Sigmoid colon (tissue), 7 donors: ENCODE measurements around the gene SHISA6. TPM values are rescaled to one million over a fixed set of nuclear protein-coding genes. Genes with fewer than 3 reads are reported as not detected.

Experiments used
- DNase-seq: peaks from one replicate; pipeline ENCODE4 v3.0.0-alpha.2; 2019
- H3K27ac ChIP-seq, 4 donors: fragments of 200-600 bp; sonication (generic); one replicate each; pipeline ENCODE4 v1.5.1; 2016 to 2019; ENCODE audit warnings: mild to moderate bottlenecking in 1 of 4
- H3K27me3 ChIP-seq, 3 donors: fragments of 200-600 bp; sonication (generic); one replicate each; pipeline ENCODE4 v1.5.1; 2019; ENCODE audit warnings: mild to moderate bottlenecking in 1 of 3
- H3K36me3 ChIP-seq, 4 donors: fragments of 200-600 bp; sonication (generic); one replicate each; pipeline ENCODE4 v1.5.1; 2016 to 2019
- H3K4me1 ChIP-seq, 4 donors: fragments of 200-600 bp; sonication (generic); one replicate each; pipeline ENCODE4 v1.5.1; 2017 to 2019
- H3K4me3 ChIP-seq, 4 donors: fragments of 200-600 bp; sonication (generic); one replicate each; pipeline ENCODE4 v1.5.1; 2017 to 2019; ENCODE audit warnings: mild to moderate bottlenecking in 2 of 4, moderate library complexity in 1 of 4
- H3K9me3 ChIP-seq, 4 donors: fragments of 200-600 bp in 3 of 4; sonication (generic) in 3 of 4; one replicate each; pipeline versions ENCODE4 v1.5.1 to v1.6.1; 2013 to 2019
- EP300 ChIP-seq, 4 donors: sonication (generic); formaldehyde crosslinking; IDR thresholded peaks; one replicate each; pipeline ENCODE4 v1.6.1; 2017; ENCODE audit warnings: antibody characterized with exemption in 4 of 4
- POLR2A ChIP-seq, 2 donors: fragments of 450-650 bp; IDR thresholded peaks; one replicate each; pipeline ENCODE4 v1.6.1; 2016; ENCODE audit warnings: antibody characterized with exemption in 2 of 2, mild to moderate bottlenecking in 2 of 2, moderate library complexity in 2 of 2
- POLR2AphosphoS5 ChIP-seq, 4 donors: sonication (generic); formaldehyde crosslinking; IDR thresholded peaks; one replicate each; pipeline ENCODE4 v1.6.1; 2017; ENCODE audit warnings: antibody characterized with exemption in 4 of 4
- WGBS, 2 donors: extraction: QIAGEN DNeasy Blood & Tissue Kit; methylation state at CpG; one replicate each; pipeline ENCODE4 v1.1.7; 2013; 5-methylcytosine and 5-hydroxymethylcytosine counted together
- intact Hi-C: fragments of 100-400 bp; cut with DNase I; formaldehyde crosslinking; loops from one replicate; pipeline ENCODE4 v1.15.1; 2023
- polyA plus RNA-seq, 3 donors: library from polyadenylated mRNA; stranded (reverse); fragments of 200-250 nt; gene quantifications; one replicate each; pipeline ENCODE4 v1.2.3, GENCODE V29; 2013
- total RNA-seq, 4 donors: library from RNA; depleted of rRNA; stranded (reverse); fragments of >200 nt; gene quantifications; one replicate each; pipeline ENCODE4 v1.1.0, GENCODE V29; 2016
- TF ChIP-seq, protein P1 (sequence below), 4 experiments: fragments of 450-650 bp in 3 of 4; fragments of 200-600 bp in 1 of 4; IDR thresholded peaks; one replicate each; pipeline ENCODE4 v1.5.1; 2016 to 2019; ENCODE audit warnings: antibody characterized with exemption in 4 of 4, mild to moderate bottlenecking in 3 of 4, moderate library complexity in 2 of 4
- donor health status: healthy with polysubstance abuse.
- donor health status: Bipolar disorder and iron deficiency.
- donor health status: healthy.

SHISA6 gene
- total and polyA plus RNA-seq, 7 donors: under 0.01 to 1.1 (median 0.38) TPM; not detected in 1

GRCh38 chr17:11251561-11252107 is 10.6 kb downstream of the SHISA6 start:
- TF ChIP-seq POLR2AphosphoS5 (IDR thresholded peaks at IDR 0.05) (no peak), POLR2A (IDR thresholded peaks at IDR 0.05) (no peak), EP300 (IDR thresholded peaks at IDR 0.05) (no peak)
- TF ChIP-seq, protein P1, sequence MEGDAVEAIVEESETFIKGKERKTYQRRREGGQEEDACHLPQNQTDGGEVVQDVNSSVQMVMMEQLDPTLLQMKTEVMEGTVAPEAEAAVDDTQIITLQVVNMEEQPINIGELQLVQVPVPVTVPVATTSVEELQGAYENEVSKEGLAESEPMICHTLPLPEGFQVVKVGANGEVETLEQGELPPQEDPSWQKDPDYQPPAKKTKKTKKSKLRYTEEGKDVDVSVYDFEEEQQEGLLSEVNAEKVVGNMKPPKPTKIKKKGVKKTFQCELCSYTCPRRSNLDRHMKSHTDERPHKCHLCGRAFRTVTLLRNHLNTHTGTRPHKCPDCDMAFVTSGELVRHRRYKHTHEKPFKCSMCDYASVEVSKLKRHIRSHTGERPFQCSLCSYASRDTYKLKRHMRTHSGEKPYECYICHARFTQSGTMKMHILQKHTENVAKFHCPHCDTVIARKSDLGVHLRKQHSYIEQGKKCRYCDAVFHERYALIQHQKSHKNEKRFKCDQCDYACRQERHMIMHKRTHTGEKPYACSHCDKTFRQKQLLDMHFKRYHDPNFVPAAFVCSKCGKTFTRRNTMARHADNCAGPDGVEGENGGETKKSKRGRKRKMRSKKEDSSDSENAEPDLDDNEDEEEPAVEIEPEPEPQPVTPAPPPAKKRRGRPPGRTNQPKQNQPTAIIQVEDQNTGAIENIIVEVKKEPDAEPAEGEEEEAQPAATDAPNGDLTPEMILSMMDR (IDR thresholded peaks at IDR 0.05): no peak
- H3K27ac ChIP-seq: no peak overlapping the region

GRCh38 chr17:11252146-11252545 is 11.1 kb downstream of the SHISA6 start:
- Histone ChIP-seq H3K27ac (no peak overlapping the region), H3K4me1 (no peaks in the 10 kb centered on the region), H3K36me3 (no peaks in the 10 kb centered on the region), H3K9me3 (no peaks in the 10 kb centered on the region), H3K4me3 (no peak overlapping the region), H3K27me3 (no peaks in the 10 kb centered on the region)
- DNase-seq: no peak
- intact Hi-C loops: no loop called here
- TF ChIP-seq, protein P1 (IDR thresholded peaks at IDR 0.05): no peak
- TF ChIP-seq POLR2AphosphoS5 (IDR thresholded peaks at IDR 0.05) (no peak), POLR2A (IDR thresholded peaks at IDR 0.05) (no peak), EP300 (IDR thresholded peaks at IDR 0.05) (no peak)
- 88% methylated on average over 11 of the region's 11 CpGs for WGBS, 2 donors

More at GRCh38 chr17:11251561-11252107, 10.6 kb downstream of the SHISA6 start:
- H3K9me3 ChIP-seq: no peaks in the 10 kb centered on the region
- H3K4me1 ChIP-seq: no peaks in the 10 kb centered on the region
- intact Hi-C loops: no loop called here
- DNase-seq: no peak
- H3K36me3 ChIP-seq: no peaks in the 10 kb centered on the region
- no peaks in the 10 kb centered on the region for H3K27me3 ChIP-seq
- 75 to 83% methylated on average over 11 of the region's 11 CpGs for WGBS, 2 donors
- no peak overlapping the region for H3K4me3 ChIP-seq

- TF ChIP-seq POLR2AphosphoS5 (IDR thresholded peaks at IDR 0.05): no peak
- TF ChIP-seq, protein P1 (IDR thresholded peaks at IDR 0.05): no peak
- no peak for TF ChIP-seq EP300 (IDR thresholded peaks at IDR 0.05)
- TF ChIP-seq POLR2A (IDR thresholded peaks at IDR 0.05): no peak
- H3K4me1 ChIP-seq: no peaks in the 10 kb centered on the region
- no peaks in the 10 kb centered on the region for H3K27me3 ChIP-seq
- no peak overlapping the region for H3K27ac ChIP-seq
- H3K4me3 ChIP-seq: no peak overlapping the region
- no peaks in the 10 kb centered on the region for H3K36me3 ChIP-seq
- DNase-seq: no peak
- no peaks in the 10 kb centered on the region for H3K9me3 ChIP-seq
- WGBS, 2 donors: 69 to 77% methylated on average over 11 of the region's 11 CpGs
- intact Hi-C loops: no loop called here
Observed at GRCh38 chr17:11256877-11257276, 15.9 kb downstream of the SHISA6 start.

DNA sequence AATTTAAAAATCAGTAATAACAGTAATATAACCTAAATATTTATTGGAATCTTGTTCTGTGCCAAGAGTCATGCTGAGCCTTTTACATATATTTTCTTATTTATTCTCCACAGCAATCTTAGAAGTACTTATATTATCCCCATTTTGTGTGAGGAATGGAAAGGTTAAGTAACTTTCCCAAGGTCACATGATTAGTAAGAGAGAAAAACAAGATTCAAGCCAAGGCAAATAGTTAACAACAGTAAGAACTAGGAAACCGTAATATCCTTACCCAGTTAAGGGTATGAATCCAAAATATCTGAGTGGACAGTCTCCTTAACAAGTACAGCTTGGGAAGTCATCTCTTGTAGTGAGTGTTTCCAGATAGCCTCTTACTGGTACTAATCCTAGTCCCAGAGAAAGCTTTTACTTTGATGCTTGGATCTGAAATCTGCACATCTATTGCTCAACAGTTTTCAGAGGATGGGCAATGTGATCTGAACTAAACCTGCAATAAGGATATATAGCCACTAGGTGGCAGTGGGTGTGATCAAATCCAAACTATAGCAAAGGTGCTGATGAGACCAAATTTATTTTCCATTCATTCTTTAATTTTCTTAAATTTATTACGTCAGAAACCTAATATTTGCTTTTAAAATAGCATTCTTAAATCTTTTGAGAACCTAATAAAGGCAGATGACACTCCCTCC is 23.3 kb downstream of the SHISA6 start:
- Histone ChIP-seq H3K4me3 (no peak overlapping the region), H3K36me3 (no peaks in the 10 kb centered on the region), H3K27me3 (no peaks in the 10 kb centered on the region), H3K4me1 (no peaks in the 10 kb centered on the region), H3K27ac (no peak overlapping the region), H3K9me3 (peaks cover 0 to 5% (median 3%) of the 10 kb centered on the region in 4 donors)
- no peak for DNase-seq
- no peak for TF ChIP-seq POLR2A (IDR thresholded peaks at IDR 0.05)
- TF ChIP-seq EP300 (IDR thresholded peaks at IDR 0.05): no peak
- TF ChIP-seq, protein P1 (IDR thresholded peaks at IDR 0.05): no peak
- WGBS, 2 donors: 91 to 92% methylated on average over 2 of the region's 2 CpGs
- intact Hi-C loops: no loop called here
